Lower leg skin (tissue), 3 donors: Measurements from ENCODE around the gene MEGF8.

Experiments used
- CTCF ChIP-seq, 3 donors: fragments of 450-650 bp; IDR thresholded peaks; one replicate each; pipeline ENCODE4 v1.5.1; 2016; ENCODE audit warnings: antibody characterized with exemption in 3 of 3, mild to moderate bottlenecking in 3 of 3, moderate library complexity in 2 of 3
- POLR2A ChIP-seq, 2 donors: fragments of 450-650 bp; IDR thresholded peaks; one replicate each; pipeline ENCODE4 v1.6.1; 2016 to 2017; ENCODE audit warnings: antibody characterized with exemption in 2 of 2, mild to moderate bottlenecking in 1 of 2, moderate library complexity in 1 of 2

DNA sequence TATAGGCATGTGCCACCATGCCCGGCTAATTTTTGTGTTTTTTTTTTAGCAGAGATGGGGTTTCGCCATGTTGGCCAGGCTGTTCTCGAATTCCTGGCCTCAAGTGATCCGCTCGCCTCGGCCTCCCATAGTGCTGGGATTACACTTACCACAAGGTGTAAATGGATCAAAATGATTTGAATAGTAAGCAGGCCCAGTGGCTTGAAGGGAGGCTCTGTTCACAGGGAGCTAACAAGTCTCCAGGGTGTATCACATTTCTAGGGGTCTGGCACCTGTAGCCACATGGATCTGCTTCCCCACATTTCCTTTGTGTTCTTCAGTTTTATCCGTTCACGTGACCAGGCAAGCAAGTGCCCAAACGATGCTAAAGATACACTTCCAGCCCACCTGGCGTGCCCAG is 78.2 kb downstream of the MEGF8 start:
- TF ChIP-seq POLR2A (IDR thresholded peaks at IDR 0.05) (no peak), CTCF (IDR thresholded peaks at IDR 0.05) (no peak)
